ENCODE data around the gene DNAJA2.

The DNAJA2 gene

DNA sequence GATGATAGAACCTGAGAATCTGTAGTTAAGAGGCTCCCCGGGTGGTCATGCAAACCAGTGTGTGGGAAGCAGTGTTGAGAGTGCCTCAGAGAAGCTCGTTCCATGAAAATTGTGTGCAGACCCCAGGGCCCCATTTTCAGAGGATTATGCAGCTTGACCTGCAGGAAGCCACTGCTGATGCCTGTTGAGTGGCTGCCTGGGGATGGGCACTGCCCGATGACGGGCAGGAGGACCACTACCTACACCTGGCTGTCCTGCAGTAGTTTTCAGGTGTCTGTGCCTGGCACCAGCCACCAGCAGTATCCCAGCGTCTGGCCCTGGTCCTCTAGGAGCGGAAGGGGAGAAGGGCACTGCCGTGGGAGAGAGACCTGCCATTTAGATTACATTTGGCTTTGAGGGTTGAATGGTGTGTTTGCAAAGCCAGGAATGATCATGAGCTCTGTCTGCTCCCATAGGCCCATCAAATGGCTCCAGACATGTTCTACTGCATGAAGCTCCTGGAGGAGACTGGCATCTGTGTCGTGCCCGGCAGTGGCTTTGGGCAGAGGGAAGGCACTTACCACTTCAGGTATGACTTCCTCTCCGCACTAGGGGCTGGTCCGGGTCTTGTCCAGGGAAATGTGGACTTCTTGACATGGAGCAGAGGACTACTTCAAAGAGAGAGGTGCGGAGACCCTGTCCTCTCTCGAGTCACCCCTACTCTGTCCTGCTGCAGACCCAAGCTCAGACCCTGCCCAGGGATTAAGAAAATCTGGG is 46.8 kb downstream of the DNAJA2 start:
- DNase-seq = no peak

DNA sequence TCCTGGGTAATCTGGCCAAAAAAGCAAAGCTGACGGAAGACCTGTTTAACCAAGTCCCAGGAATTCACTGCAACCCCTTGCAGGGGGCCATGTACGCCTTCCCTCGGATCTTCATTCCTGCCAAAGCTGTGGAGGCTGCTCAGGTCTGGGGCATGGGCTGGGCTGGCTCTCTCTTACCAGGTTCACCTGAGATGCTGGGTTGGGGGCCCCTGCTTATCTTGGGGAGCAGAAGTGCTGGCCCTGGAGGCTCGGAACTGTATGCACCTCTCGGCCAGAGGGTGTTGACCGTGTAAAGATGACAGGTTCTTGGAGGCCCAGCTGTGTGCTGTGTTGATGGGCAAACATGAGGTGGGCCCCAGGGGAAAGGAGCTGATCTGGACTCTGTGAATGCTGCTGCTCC is 49.1 kb downstream of the DNAJA2 start:
- DNase-seq = no peak

DNA sequence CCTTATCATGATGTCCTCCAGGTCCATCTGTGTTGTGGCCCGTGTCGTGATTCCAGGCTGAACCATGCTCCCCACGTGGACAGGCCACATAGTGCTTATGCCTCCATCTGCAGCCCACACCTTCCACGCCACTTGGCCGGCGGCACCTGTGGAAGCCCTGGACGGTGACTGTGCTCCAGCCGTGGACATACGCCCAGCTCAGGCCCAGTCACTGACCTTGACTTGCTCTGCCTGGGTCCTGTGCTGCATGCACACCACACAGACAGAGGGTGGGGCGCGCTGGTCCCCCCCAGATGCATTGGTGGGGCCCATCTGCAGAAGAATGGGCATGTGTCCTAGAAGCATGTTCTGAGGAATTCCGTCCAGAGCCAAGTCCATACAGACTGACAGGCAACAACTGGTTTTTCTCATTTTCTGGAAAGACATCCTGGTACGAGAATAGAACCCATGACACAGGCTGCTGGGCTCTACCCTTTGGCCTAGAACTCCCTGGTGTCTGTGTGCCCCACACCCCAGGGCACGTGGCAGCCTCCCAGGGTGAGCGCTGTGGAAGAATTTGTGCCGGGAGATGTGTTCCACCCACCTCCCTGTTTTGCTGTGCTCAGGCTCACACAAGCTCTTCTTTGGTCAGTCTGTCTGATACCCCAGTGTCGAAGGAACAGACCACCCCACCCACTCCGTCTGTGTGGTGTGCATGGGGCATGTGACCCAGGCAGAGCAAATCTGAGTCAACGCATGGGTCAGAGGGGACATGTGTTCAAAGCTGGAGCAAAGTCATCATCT is 49.8 kb downstream of the DNAJA2 start:
- DNase-seq = no peak

DNA sequence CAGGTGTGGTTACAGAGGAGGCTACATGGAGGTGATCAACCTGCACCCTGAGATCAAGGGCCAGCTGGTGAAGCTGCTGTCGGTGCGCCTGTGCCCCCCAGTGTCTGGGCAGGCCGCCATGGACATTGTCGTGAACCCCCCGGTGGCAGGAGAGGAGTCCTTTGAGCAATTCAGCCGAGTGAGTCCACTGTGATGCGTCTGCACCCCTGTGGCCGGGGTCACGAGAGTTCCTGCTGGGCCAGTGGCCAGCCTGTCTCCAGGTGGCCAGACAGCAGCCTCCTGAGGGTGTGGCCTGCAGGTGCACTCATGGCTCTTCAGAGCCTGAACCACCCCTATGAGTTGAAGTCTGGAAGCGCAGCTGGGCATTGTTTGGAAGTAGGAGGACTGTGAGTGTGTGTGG is 51.2 kb downstream of the DNAJA2 start:
- no peak for DNase-seq

DNA sequence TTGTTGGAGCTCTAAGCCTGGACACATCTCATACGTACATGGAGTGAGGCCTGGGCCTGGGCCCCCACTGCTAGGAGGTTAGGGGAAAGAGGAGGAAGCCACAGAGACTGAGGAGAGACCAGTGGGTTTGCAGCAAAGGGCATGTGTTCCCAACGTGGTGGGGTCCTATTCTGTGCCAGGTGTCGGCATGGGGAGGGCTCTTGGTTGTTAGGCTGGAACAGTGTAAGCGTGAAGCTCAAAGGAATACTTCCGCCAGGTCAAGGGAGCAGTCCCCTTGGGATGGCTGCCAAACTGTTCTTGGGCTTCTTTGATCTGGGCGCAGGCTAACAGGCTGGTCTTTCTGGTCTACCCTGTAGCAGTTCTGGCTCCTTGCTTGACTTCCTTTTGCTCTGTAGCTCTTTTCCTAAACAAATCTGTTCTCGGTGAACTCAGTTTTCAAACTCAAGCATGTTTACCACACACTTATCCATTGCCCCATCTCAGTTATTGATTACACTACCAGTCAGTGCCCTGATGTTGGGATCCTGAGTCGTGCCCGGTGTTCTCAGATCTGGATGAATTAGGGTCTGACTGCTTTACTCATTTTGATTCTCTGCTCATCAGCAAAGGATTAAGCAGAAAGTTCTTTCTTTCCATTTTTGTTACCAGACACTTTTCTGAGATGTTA is 52.9 kb downstream of the DNAJA2 start:
- DNase-seq = no peak

DNA sequence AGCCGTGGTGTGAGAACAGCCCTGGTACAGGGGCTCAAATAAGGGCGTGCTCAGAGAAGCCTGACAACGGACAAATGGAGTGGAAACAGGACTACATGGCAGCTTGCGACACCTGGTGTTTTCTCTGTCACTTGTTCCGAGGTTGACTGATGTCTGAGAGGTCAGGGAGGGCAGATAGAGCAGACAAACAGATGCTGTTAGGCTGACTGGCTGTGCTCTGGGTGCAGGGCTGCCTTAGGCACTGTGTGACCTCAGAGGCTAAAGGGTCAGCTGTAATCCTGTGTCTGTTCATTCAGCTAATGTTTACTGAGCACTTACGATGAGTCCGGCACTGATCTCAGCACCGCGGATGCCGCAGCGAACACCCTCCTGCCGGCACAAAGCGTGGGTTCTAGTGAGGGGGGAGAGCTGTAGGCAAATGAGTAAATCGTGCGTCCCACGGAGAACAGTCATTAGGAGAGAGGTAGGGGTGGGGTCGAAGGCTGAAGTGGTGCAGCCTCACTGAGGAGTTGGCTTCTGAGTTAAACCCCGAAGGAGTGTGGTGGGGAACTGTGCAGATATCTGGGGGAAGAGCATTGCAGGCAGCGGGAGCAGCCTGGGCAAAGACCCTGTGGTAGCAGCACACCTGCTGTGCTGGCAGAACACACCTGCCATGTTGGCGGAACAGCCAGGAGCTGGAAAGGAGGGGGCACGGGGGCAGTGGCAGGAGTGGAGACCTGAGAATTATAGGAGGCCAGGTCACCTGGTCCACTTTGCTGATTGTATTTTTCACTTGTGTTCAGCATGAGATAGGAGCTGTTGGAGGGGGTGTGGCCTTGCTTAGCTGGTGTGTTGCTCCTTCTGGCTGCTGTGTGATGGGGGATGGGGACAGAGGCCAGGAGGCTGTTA is 54.3 kb downstream of the DNAJA2 start:
- no peak for DNase-seq

DNA sequence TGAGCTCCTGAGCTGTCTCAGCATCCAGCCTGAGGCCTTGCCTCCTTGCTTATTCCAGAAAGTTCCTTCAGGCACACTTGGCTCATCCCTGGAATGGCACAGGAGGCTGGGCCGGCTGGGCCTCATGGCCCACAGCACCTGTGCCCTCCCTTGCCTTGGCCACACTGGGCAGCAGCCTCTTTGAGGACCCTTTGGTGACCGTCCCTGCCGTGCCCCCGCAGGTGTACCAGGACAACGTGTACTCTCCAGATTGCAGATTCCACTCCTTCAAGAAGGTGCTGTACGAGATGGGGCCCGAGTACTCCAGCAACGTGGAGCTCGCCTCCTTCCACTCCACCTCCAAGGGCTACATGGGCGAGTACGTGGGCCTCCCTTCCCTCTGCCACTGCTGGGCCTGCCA is 55.1 kb downstream of the DNAJA2 start:
- no peak for DNase-seq

DNA sequence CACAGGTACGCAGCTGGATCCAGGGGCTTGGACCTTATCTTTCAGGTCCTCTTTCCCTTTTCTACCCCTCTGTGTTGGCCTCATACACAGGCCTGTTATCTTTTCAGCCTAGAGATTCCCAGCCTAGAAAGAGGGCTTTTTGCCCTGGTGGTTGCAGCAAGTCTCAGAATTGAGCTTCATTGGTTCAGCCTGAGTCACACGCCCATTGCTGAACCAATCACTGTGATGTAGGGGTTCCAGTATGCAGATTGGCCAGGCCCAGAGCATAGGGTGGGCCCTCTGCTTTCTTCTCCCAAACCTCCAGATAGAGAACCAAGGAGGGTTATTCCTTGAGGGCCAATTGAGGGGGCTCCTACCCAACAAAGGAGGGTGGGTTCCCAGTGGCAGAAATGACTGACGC is 56.5 kb downstream of the DNAJA2 start:
- DNase-seq = no peak

DNA sequence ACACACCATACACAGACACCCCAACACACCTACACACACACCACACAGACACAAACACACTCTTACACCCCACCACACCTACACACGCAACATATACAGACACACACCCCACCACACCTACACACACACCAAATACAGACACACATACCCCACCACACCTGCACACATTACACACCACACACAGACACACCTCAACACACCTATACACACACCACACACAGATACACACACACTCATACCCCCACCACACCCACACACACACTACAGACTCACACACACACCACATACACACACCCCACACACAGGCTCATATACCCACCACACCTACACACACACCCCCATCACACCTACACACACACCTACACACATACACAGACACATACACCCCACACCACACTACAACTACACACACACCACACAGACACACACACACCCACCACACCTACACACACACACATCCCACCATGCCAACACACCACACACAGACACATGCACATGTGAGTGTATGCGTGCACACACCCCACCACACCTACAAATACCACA is 57.9 kb downstream of the DNAJA2 start:
- no peak for DNase-seq

DNA sequence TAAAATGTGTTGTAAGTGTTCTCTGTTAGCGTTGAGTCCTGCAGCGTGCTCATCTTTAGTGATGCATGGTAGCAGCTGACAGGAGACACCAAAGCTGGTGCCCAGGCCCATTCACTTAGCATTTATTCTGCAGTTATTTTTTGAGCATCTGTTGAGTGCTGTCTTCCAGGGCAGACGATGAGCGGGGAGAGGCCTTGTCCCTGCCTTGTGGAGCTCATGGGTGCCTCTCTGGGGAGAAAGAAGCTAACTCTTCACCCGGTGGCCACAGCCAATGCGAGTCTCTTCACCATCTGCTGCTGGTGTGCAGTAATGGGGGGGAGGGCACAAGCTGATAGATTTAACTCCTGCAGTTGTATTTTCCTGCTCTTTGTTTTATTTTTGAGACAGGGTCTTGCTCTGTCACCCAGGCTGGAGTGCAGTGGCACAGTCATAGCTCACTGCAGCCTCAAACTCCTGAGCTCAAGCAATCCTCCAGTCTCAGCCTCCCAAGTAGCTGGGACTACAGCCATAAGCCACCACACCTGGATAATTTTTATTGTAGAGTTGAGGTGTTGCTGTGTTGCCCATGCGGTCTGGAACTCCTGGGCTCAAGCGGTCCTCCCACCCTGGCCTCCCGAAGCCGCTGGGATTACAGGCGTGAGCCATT is 58.8 kb downstream of the DNAJA2 start:
- no peak for DNase-seq

DNA sequence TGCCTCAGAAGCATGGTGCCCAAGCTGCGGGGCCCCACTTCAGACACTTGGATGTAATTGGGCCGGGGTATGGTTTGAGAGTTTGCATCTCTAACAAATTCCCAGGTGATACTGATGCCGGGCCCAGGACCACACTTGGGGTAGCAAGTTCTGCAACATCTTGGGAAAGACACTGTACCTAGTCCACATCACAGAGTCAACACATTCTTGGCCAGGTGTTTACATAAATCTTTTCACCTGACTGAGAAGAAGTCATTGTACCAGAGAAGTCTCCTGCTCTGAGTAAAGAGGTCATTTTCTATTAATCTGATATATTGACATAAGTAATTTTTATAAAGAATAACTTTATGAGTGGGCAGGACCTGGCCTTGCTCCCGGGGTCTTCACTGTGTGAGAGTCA is 61.8 kb downstream of the DNAJA2 start:
- DNase-seq = no peak

DNA sequence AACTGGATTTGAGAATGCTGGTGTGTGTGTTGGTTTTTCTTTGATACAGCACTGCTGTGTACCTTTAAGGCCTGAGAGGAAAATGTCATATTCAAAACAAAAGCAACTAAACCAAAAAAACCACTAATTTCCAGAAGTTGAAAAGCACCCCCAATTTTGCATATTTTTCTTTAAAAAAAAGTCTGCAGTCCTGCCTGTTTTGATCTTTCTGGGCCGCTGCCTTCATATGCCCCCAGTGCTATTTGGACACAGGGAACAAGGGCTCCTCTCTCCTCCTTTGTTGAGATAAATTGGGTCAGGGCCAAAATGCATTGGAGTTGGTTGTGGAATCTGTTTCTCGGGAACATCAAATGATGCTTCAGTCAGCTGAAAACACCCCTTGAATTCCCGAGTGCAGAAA is 62.4 kb downstream of the DNAJA2 start:
- DNase-seq = no peak

DNA sequence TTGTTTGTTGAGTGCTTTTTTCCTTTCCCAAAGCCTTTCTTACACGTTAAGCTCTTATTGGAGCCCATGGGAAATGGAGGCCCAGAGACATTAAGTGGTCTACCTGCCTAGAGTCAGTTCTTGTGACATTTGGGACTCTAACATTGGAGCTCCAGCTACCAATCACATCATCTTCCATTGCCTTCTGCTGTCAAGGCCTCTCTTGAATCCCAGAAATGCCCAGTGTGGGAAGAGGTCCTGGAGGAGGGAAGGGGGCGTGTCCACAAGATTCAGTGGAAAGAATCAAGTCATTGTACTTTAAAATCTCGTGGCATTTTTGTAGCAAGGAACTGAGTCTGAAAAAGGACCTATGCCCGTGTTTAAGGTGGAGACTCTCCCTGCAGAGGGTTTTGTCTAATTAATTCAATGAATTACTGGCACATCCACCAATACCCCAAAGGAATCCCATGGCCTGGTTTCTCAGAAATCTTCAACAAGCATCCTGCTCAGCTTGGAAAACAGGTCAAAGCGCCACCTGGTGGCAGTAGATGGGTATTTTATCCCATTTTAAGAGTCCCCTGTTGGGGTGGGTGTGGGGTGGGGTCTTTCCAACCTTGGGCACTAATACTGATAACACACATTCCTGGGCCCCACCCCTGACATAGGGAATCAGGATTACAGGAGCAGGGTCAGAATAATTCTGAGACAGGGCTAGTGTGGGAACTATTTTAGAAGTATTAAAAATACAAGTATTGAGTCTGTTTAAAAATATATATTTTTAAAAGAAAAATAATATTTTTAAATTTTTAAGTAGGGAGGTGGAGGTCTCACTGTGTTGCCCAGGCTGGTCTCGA is 64.7 kb downstream of the DNAJA2 start:
- DNase-seq = peak; percentile 53

DNA sequence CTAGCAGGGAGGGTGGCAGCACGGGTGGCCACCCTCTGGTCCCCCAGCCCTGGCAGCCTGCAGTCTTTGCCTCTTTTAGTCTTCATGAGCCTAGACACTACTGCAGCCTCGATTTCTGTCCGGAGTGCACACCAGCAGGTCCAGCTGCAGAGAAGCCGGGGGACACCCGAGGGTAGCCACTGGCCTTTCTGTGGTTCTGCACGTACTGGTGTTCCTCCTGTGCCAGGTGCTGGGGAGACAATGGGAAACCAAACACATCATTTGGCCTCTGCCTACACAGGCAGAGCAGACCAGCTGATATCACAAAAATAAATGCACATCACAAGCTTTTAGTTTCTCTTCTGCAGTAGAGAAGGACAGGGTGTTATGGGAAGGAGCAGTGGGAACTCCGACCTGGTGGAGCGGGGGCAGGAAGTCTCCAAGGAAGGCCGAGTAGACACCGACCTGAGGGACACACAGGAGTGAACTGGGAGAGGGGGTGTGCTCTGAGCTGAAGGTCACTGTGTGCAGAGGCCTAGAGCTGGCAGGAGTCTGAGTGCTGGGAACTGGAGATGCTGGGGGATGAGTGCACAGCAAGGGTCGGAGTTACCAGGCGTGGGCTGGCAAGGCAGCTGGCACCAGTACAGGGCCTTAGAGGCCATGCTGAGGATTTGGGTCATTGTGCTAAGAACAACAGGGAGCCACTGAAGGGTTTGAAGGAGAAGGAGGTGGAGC is 66.3 kb downstream of the DNAJA2 start:
- DNase-seq = no peak

DNA sequence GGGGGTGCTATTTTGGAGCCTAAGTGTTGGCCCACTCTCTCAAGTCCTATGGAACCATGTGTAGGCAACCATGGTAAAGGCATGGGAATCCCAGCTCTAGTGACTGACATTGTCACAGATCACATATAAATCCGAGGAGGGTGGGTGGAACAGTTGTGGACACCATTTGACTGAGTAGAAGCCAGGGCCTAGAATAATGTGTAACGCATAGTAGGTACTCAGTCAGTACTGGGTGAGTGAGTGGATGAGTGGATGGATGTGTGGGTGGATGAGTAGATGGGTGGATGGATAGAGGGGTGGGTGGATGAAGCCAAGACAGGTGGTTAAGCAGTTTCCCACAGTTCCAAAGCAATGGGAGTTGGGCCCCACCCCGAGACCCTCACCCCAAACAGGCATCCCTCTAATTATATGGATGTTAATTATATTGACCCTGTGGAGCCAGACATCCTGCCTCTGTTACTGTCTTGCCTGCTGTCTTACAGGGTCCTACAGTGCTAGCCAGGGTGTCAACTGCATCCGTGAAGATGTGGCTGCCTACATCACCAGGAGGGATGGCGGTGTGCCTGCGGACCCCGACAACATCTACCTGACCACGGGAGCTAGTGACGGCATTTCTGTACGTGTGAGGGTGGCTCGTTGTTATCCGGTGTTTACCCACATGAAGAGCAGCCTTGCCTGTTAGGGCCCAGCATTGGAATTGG is 67.0 kb downstream of the DNAJA2 start:
- no peak for DNase-seq

Data from NCI-H1436 (cell line).